GM19455 (cell line): Measurements from ENCODE around the gene ADAMTS6.

ENCODE experiments used
- ATAC-seq: cut with Tn5 transposase; IDR thresholded peaks from one replicate; pipeline ENCODE4 v1.9.1; 2021; ENCODE audit not compliant: unreplicated experiment

The ADAMTS6 gene

GRCh38 chr5:65288657-65289056 lies 193.1 kb downstream of the ADAMTS6 start:
- no peak for ATAC-seq

- no peak for ATAC-seq
These were observed 202.1 kb downstream of the ADAMTS6 start for GRCh38 chr5:65279603-65280002.

- ATAC-seq = no peak
These were observed 205.4 kb downstream of the ADAMTS6 start for GRCh38 chr5:65276178-65276890.

GRCh38 chr5:65271906-65272305 lies 209.8 kb downstream of the ADAMTS6 start:
- no peak for ATAC-seq

- no peak for ATAC-seq
These were observed 213.2 kb downstream of the ADAMTS6 start for GRCh38 chr5:65268525-65268924.

- ATAC-seq = no peak
These were observed 217.3 kb downstream of the ADAMTS6 start for GRCh38 chr5:65264420-65264819.

- no peak for ATAC-seq
These were observed 218.4 kb downstream of the ADAMTS6 start for GRCh38 chr5:65263321-65263720.

- ATAC-seq = no peak
These were observed 219.1 kb downstream of the ADAMTS6 start for GRCh38 chr5:65262649-65263059.

GRCh38 chr5:65262096-65262495 lies 219.6 kb downstream of the ADAMTS6 start:
- ATAC-seq = no peak

GRCh38 chr5:65261499-65261898 lies 220.2 kb downstream of the ADAMTS6 start:
- no peak for ATAC-seq

GRCh38 chr5:65255294-65255693 lies 226.4 kb downstream of the ADAMTS6 start:
- ATAC-seq = no peak

GRCh38 chr5:65252977-65253376 lies 228.7 kb downstream of the ADAMTS6 start:
- ATAC-seq = no peak

GRCh38 chr5:65248896-65249295 lies 232.8 kb downstream of the ADAMTS6 start:
- ATAC-seq = no peak

- no peak for ATAC-seq
These were observed 234.1 kb downstream of the ADAMTS6 start for GRCh38 chr5:65247594-65247993.

- ATAC-seq = no peak
These were observed 235.0 kb downstream of the ADAMTS6 start for GRCh38 chr5:65246741-65247140.

- no peak for ATAC-seq
These were observed 237.7 kb downstream of the ADAMTS6 start for GRCh38 chr5:65244031-65244430.

GRCh38 chr5:65243161-65243560 lies 238.6 kb downstream of the ADAMTS6 start:
- no peak for ATAC-seq

- ATAC-seq = no peak
These were observed 251.9 kb downstream of the ADAMTS6 start for GRCh38 chr5:65229841-65230240.

GRCh38 chr5:65213921-65214525 lies 267.7 kb downstream of the ADAMTS6 start:
- no peak for ATAC-seq

- ATAC-seq = no peak
These were observed 272.4 kb downstream of the ADAMTS6 start for GRCh38 chr5:65209341-65209740.

- ATAC-seq = no peak
These were observed 276.8 kb downstream of the ADAMTS6 start for GRCh38 chr5:65204966-65205365.

- ATAC-seq = no peak
These were observed 278.0 kb downstream of the ADAMTS6 start for GRCh38 chr5:65203746-65204145.
